ENCODE data around the gene PLAC8L1.

Gene PLAC8L1

DNA sequence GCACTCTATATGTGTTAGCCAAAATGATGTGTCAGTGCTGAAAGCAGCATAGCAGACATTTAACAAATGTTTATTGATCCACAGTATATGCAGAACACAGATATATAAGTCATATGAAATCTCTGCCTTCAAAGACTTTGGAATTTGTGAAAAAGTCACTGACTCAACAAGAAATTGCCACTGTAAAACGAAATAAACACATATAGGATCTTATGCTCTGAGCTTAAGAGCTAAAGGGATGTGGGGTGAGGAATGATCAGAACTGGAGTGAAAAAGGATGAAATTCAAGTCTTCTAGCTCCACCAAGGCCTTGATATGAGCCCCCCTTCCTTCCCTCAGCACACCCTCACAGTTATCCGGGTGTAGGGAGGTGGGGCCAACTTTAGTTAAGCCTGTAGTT lies 49.9 kb downstream of the PLAC8L1 start:
- Histone ChIP-seq H3K4me1 (ENCODE audit: control insufficient read depth, insufficient read depth, low read length) (no peaks in the 10 kb centered on the region), H3K27me3 (ENCODE audit: control insufficient read depth, insufficient read depth, low read length) (no peaks in the 10 kb centered on the region), H3K36me3 (ENCODE audit: control insufficient read depth, insufficient read depth, low read length) (peaks cover 4% of the 10 kb centered on the region), H3K4me3 (ENCODE audit: low read length) (no peak overlapping the region), H3K27ac (ENCODE audit: low read depth, low read length) (no peak overlapping the region), H3K9ac (ENCODE audit: low read length) (no peak overlapping the region)

DNA sequence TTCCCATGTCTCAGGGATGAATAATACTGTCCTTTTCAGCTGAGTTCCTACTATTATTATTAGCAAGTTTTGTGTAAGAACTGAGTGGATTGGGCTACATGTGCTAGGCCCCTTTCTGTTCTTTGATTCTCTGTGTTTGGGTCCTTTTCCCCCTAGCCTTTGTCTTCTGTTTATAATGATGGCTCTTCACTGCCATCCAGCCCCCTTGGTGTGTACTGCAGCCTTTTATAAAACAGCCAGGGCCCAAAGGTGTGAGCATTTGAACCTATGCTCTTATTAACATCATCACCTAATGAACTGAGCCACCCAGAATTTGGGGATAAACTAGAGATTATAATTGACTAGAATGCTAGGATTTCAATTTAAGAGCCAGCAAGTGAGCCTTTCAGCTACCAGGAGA lies 52.6 kb downstream of the PLAC8L1 start:
- H3K4me3 ChIP-seq (ENCODE audit: low read length): no peak overlapping the region
- no peaks in the 10 kb centered on the region for H3K4me1 ChIP-seq (ENCODE audit: control insufficient read depth, insufficient read depth, low read length)
- H3K27ac ChIP-seq (ENCODE audit: low read depth, low read length): no peak overlapping the region
- no peaks in the 10 kb centered on the region for H3K27me3 ChIP-seq (ENCODE audit: control insufficient read depth, insufficient read depth, low read length)
- no peaks in the 10 kb centered on the region for H3K36me3 ChIP-seq (ENCODE audit: control insufficient read depth, insufficient read depth, low read length)
- no peak overlapping the region for H3K9ac ChIP-seq (ENCODE audit: low read length)

DNA sequence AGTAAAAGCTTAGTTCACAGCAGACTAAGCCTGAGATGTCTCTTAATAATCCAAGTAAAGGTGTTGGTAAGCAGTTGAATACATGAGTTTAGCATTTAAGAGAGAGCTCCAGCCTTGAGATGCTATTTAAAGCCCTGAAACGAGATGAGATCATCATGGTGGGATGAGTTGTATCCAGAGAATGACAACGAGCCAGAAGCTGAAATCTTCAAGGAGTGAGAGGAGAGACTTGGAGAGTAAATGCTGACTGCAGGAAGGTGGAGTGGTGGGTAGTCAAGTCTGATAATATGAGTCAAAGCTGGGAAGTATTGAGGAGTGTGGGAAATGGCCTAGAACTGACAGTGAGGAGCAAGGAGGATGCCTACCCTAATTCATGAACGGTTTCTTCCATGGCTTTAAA lies 53.7 kb downstream of the PLAC8L1 start:
- Histone ChIP-seq H3K27ac (ENCODE audit: low read depth, low read length) (no peak overlapping the region), H3K27me3 (ENCODE audit: control insufficient read depth, insufficient read depth, low read length) (no peaks in the 10 kb centered on the region), H3K36me3 (ENCODE audit: control insufficient read depth, insufficient read depth, low read length) (no peaks in the 10 kb centered on the region), H3K4me1 (ENCODE audit: control insufficient read depth, insufficient read depth, low read length) (no peaks in the 10 kb centered on the region), H3K4me3 (ENCODE audit: low read length) (no peak overlapping the region), H3K9ac (ENCODE audit: low read length) (no peak overlapping the region)

DNA sequence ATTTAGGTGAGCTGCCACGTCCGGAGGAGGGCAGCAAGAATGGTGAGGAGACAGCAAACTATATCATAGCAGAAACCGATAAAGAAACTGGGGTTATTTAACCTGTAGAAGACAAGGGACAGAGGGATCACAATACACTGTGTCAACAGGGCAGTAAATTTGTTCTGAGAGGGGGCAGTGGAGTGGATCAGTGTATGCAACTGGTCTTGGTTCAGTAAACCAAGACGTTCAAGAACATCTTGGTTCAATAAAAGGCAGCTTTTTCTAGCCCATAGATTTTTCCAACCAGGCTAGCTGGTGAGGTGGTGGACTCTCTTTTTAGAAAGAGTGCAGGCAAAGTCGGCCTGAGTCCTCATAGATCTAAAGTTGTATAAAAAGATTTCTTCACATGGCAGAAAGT lies 55.3 kb downstream of the PLAC8L1 start:
- Histone ChIP-seq H3K36me3 (ENCODE audit: control insufficient read depth, insufficient read depth, low read length) (no peaks in the 10 kb centered on the region), H3K27me3 (ENCODE audit: control insufficient read depth, insufficient read depth, low read length) (no peaks in the 10 kb centered on the region), H3K4me1 (ENCODE audit: control insufficient read depth, insufficient read depth, low read length) (no peaks in the 10 kb centered on the region), H3K9ac (ENCODE audit: low read length) (no peak overlapping the region), H3K4me3 (ENCODE audit: low read length) (no peak overlapping the region), H3K27ac (ENCODE audit: low read depth, low read length) (no peak overlapping the region)

DNA sequence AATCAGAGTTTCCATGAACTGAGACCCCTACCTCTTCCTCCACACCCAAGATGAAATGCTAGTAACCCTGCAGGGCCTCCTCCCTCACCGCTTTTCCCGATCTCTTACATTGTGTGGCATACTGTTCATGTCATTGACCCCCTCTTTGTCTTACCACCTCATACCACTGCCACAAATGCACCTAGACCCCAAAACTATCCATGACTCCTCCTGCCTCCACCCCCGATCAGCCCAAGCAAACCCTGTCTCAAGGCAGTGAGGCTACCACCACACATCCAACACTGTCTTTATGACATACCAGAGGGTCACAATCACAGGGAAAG lies 55.7 kb downstream of the PLAC8L1 start:
- Histone ChIP-seq H3K4me1 (ENCODE audit: control insufficient read depth, insufficient read depth, low read length) (no peaks in the 10 kb centered on the region), H3K27me3 (ENCODE audit: control insufficient read depth, insufficient read depth, low read length) (no peaks in the 10 kb centered on the region), H3K4me3 (ENCODE audit: low read length) (no peak overlapping the region), H3K36me3 (ENCODE audit: control insufficient read depth, insufficient read depth, low read length) (no peaks in the 10 kb centered on the region), H3K9ac (ENCODE audit: low read length) (no peak overlapping the region), H3K27ac (ENCODE audit: low read depth, low read length) (no peak overlapping the region)

DNA sequence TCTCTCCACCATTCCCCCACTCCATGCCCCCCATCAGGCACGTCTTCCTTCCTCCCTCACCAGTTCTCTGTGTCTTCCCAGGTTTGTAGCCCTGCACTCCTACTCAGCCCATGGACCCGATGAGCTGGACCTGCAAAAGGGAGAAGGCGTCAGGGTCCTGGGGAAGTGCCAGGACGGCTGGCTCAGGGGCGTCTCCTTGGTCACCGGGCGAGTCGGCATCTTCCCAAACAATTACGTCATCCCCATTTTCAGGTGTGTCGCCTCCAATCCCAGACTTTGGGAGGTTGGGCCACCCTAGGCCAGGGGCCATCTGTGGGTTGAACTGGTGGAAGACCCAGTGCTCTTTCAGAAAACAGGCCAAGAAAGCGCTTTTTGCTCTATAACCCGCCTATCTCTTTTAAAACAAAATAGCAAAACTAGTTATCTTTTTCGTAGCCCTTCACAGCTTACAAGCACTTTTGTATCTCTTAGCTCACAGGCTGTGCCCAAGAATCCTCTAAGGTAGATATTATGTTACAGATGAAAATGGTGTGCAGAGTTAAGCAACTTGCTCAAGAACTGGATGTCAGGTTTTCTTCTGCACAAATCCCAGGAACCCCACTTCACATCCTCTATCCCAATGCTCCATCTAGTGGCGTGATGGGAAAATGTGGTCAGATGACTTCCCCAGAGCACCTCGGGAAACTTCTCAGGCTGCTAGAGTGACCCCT lies 56.2 kb downstream of the PLAC8L1 start:
- no peak overlapping the region for H3K4me3 ChIP-seq (ENCODE audit: low read length)
- H3K27ac ChIP-seq (ENCODE audit: low read depth, low read length): no peak overlapping the region
- no peaks in the 10 kb centered on the region for H3K4me1 ChIP-seq (ENCODE audit: control insufficient read depth, insufficient read depth, low read length)
- no peaks in the 10 kb centered on the region for H3K36me3 ChIP-seq (ENCODE audit: control insufficient read depth, insufficient read depth, low read length)
- no peak overlapping the region for H3K9ac ChIP-seq (ENCODE audit: low read length)
- H3K27me3 ChIP-seq (ENCODE audit: control insufficient read depth, insufficient read depth, low read length): no peaks in the 10 kb centered on the region

DNA sequence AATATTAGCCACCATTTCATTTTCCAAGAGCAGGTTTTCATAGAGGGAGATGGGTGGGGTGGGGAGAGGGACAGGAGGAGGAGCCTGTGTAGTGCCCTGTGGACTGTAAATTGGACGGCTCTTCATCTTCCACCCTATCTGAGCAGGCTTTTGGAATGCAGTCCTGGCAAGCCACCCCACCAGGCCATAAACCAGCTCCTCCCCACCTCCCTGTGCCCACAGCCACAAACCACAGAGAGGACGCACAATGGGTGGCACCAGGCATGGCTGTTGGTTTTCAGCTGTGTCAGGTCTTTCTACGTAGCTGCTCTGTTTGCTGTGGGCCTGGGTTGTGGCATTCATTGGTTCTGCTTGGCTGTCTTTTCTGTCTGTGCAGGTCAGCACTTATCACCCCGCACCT lies 58.0 kb downstream of the PLAC8L1 start:
- Histone ChIP-seq H3K27ac (ENCODE audit: low read depth, low read length) (no peak overlapping the region), H3K9ac (ENCODE audit: low read length) (no peak overlapping the region), H3K4me3 (ENCODE audit: low read length) (no peak overlapping the region)

DNA sequence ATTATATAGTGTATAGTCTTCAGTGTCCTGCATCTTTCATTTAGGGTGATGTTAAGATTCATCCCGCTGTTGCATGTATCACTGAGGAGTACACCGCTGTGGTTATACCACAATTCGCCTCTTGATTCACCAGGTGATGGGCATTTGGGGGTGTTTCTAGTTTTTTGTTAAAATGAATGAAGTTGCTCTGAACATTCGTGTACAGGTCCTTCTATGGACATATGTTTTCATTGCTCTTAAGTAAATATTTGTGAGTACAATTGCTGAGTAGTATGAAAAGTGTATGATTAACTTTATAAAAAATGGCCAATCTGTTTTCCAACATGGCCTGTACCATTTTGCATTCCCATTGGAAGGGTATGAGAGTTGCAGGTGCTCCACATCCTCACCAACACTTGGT lies 61.7 kb downstream of the PLAC8L1 start:
- Histone ChIP-seq H3K4me1 (ENCODE audit: control insufficient read depth, insufficient read depth, low read length) (no peaks in the 10 kb centered on the region), H3K9ac (ENCODE audit: low read length) (no peak overlapping the region), H3K27ac (ENCODE audit: low read depth, low read length) (no peak overlapping the region)

More for the DNA sequence above, 58.0 kb downstream of the PLAC8L1 start:
- no peaks in the 10 kb centered on the region for H3K4me1 ChIP-seq (ENCODE audit: control insufficient read depth, insufficient read depth, low read length)
- H3K36me3 ChIP-seq (ENCODE audit: control insufficient read depth, insufficient read depth, low read length): no peaks in the 10 kb centered on the region
- H3K27me3 ChIP-seq (ENCODE audit: control insufficient read depth, insufficient read depth, low read length): no peaks in the 10 kb centered on the region

DNA sequence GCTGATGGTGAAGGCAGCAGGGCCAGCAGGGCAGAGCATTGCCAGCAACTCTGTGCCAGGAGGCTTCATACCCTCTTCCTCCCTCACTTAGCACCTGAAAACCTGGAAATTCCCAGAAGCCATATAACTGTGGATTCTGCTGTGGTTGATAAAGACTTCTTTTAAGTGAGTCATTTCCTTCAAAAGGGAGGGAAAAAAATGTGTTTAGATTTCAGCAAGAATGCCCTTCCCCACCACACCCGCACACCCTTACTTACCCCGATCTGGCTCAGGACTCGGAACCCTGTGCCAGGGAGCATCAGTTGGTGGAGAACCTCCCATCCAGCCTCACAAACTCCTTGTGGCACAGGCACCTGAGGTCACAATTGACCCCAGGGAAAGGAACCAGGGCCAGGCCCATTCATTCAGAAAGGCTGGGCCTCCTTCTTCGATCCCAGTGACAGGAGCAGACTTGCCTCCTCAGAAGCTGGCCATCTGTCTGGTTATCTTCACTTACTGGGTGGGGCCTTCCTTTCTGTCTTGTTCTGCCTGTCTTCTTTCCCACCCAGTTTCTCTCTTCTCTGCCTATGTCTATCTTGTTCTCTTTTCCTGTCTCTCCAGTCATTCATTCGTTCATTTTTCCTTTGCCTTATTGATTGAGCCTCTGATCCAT lies 62.6 kb downstream of the PLAC8L1 start:
- no peak overlapping the region for H3K4me3 ChIP-seq (ENCODE audit: low read length)
- no peaks in the 10 kb centered on the region for H3K4me1 ChIP-seq (ENCODE audit: control insufficient read depth, insufficient read depth, low read length)
- no peak overlapping the region for H3K9ac ChIP-seq (ENCODE audit: low read length)
- H3K36me3 ChIP-seq (ENCODE audit: control insufficient read depth, insufficient read depth, low read length): no peaks in the 10 kb centered on the region
- no peaks in the 10 kb centered on the region for H3K27me3 ChIP-seq (ENCODE audit: control insufficient read depth, insufficient read depth, low read length)
- H3K27ac ChIP-seq (ENCODE audit: low read depth, low read length): no peak overlapping the region

More for the DNA sequence above, 61.7 kb downstream of the PLAC8L1 start:
- Histone ChIP-seq H3K36me3 (ENCODE audit: control insufficient read depth, insufficient read depth, low read length) (no peaks in the 10 kb centered on the region), H3K4me3 (ENCODE audit: low read length) (no peak overlapping the region), H3K27me3 (ENCODE audit: control insufficient read depth, insufficient read depth, low read length) (no peaks in the 10 kb centered on the region)

DNA sequence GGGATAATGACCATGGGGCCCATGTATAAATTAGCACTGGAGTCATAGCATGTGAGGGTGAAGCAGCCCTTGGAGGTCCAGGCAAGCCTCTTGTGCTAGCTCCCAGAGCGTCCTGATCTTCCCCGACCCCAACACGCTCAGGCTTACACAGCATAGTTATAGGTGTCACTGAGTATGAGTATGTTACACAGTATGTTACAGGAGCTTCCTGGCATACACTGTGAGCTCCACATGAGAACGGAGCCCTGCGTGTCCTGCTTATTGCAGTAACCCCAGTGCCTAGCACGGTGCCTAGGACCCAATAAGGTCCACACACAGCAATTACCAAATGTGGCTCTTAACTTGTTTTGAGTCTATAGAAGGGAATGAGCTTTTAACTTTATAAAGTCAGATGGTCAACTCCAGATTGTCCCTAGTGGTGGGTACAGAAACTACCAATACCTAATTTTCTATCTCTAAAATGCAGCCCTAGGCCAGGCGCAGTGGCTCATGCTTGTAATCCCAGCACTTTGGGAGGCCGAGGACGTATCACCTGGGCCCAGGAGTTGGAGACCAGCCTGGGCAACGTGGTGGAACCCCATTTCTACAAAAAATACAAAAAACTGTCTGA lies 64.1 kb downstream of the PLAC8L1 start:
- H3K4me1 ChIP-seq (ENCODE audit: control insufficient read depth, insufficient read depth, low read length): no peaks in the 10 kb centered on the region
- H3K27me3 ChIP-seq (ENCODE audit: control insufficient read depth, insufficient read depth, low read length): no peaks in the 10 kb centered on the region
- no peaks in the 10 kb centered on the region for H3K36me3 ChIP-seq (ENCODE audit: control insufficient read depth, insufficient read depth, low read length)
- no peak overlapping the region for H3K4me3 ChIP-seq (ENCODE audit: low read length)
- H3K9ac ChIP-seq (ENCODE audit: low read length): no peak overlapping the region
- no peak overlapping the region for H3K27ac ChIP-seq (ENCODE audit: low read depth, low read length)

DNA sequence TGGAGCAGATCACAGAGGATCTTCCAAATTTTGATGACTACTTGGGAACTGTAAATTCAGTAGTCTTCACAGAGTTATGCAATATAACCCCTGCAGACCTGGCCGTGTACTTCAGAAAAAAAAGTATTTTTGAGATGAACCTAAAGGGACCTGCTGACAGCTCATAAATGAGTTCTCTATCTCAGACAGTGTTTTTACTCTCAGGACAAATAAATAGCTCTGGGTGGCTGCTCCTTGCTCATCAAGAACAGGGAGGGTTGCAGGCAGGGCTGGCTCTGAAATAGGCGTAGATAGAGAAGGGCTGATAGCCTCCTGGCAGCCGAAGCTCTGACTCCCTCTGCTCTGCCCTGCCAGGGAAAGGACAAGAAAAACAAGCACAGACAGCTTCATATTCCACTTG lies 64.8 kb downstream of the PLAC8L1 start:
- Histone ChIP-seq H3K27ac (ENCODE audit: low read depth, low read length) (no peak overlapping the region), H3K4me1 (ENCODE audit: control insufficient read depth, insufficient read depth, low read length) (no peaks in the 10 kb centered on the region)

DNA sequence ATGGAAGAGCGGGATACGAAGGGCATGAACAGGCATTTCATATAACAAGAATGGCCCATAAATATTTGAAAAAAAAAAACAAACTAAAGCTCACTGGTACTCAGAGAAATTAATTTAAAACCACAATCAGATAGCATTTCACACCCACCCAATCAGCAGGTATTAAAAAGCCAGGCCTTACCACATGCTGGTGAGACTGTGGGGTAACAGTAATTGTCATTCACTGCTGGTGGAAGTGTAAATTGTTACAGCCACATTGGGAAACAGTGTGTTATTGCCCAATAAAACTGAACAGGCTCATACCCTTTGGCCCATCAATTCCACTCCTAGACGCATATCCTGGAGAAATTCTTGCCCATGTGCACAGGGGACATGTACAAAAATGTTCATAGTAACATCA lies 66.0 kb downstream of the PLAC8L1 start:
- Histone ChIP-seq H3K36me3 (ENCODE audit: control insufficient read depth, insufficient read depth, low read length) (no peaks in the 10 kb centered on the region), H3K9ac (ENCODE audit: low read length) (no peak overlapping the region), H3K27me3 (ENCODE audit: control insufficient read depth, insufficient read depth, low read length) (no peaks in the 10 kb centered on the region), H3K4me1 (ENCODE audit: control insufficient read depth, insufficient read depth, low read length) (no peaks in the 10 kb centered on the region), H3K4me3 (ENCODE audit: low read length) (no peak overlapping the region), H3K27ac (ENCODE audit: low read depth, low read length) (no peak overlapping the region)

More for the DNA sequence above, 64.8 kb downstream of the PLAC8L1 start:
- Histone ChIP-seq H3K9ac (ENCODE audit: low read length) (no peak overlapping the region), H3K27me3 (ENCODE audit: control insufficient read depth, insufficient read depth, low read length) (no peaks in the 10 kb centered on the region), H3K4me3 (ENCODE audit: low read length) (no peak overlapping the region), H3K36me3 (ENCODE audit: control insufficient read depth, insufficient read depth, low read length) (no peaks in the 10 kb centered on the region)

DNA sequence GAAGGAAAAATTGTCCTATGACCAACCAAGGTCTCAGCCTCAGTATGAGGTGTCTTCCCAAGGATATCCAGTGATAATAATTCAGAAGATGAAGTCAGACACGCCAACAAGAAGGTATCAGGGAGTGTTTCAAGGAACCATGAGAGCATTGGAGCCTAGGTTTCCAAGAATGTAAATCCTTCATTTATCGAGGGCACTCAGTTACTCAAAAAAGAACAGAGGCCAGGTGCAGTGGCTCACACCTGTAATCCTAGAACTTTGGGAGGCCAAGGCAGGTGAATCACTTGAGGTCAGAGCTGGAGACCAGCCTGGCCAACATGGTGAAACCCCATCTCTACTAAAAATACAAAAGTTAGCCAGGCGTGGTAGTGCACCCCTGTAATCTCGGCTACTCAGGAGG lies 70.8 kb downstream of the PLAC8L1 start:
- no peak overlapping the region for H3K4me3 ChIP-seq (ENCODE audit: low read length)
- H3K27me3 ChIP-seq (ENCODE audit: control insufficient read depth, insufficient read depth, low read length): no peaks in the 10 kb centered on the region
- H3K27ac ChIP-seq (ENCODE audit: low read depth, low read length): no peak overlapping the region
- no peak overlapping the region for H3K9ac ChIP-seq (ENCODE audit: low read length)
- no peaks in the 10 kb centered on the region for H3K4me1 ChIP-seq (ENCODE audit: control insufficient read depth, insufficient read depth, low read length)
- H3K36me3 ChIP-seq (ENCODE audit: control insufficient read depth, insufficient read depth, low read length): no peaks in the 10 kb centered on the region

All from rectal smooth muscle tissue (tissue), 1 donor.